ENCODE measurements around the gene DPCD.

Gene DPCD

DNA sequence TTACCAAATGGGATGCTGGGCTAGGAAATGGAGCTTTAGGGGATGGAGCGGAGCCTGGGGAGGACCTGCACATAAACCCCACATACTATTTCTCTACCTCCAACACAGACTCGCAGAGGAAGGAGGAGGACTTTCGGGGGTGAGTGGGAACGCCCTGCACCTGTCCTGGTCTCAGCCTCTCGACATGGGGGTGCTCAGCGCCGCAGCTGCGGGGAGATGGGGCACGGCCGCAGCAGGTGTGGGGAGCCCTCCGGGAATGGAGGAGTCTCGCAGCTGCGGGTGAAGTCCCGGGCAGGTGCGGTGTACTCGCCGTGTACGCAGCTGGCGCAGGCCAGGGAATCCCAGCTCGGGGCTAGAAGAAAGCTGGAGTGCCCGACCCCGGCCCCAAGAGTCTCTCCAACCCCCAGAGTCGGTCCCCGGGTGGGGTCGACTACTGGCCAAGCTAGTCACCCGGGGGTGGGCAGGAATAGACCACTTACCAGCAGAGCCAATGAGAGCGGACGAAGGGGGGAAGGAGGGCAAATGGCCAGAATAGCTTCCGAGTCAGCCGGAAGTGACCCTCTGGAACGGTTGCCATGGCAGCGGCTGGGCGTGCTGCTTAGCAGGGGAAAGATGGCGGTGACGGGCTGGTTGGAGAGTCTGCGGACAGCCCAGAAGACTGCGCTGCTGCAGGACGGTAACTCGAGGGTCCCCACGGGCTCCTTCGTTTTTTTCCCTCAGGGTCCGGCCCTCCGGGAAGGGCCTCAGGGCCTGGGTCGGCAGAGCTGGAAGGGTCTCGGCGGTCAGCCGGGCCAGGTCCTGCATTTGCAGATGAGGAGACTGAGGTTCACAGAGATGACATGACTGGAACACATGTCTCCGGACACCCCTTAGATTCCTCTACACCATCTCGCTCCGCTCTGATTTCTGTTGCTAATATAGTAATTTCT, at the start of gene DPCD, which contains the start of gene POLL:
Gene DPCD, plus strand, starts transcription at position 597 of the 929 bp plus-strand sequence. Its CDS starts 16 bp downstream, at position 613.
Gene POLL, minus strand, starts transcription at position 533 of the 929 bp plus-strand sequence. CDS start 897 bp downstream, outside the sequence.
- DNase-seq: peak; percentile 87

DNA sequence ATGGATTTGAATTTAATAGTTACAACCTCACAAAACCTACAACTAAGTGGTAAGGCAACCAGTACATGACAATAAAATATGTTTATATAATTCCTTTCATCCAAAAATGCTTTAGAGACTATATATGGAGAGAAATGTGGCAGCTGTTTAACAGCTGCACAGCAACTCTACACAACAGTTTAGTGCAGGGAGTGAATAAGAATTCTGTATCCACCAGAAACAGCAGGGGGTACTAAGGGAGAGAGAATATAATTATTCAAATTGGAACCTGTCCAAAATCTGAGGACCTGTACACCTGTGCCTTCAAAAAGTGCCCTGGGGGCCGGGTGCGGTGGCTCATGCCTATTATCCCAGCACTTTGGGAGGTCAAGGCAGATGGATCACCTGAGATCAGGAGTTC, 49.7 kb upstream of the DPCD start:
- DNase-seq: no peak

DNA sequence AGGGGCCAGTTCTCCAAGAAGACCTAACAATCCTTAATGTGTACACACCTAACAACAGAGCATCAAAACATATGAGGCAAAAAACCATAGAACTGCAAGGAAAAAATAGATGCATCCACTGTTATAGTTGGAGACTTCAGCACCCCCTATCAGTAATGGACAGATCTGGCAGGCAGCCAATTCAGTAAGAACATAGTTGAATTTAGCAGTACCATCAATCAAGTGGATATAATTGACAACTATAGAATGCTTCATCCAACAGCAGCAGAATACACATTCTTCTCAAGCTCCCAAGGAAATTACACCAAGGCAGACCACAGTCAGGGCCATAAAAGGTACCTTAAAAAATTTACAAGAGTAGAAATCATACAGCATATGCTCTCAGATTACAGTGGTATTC, 42.2 kb upstream of the DPCD start:
- DNase-seq: no peak

DNA sequence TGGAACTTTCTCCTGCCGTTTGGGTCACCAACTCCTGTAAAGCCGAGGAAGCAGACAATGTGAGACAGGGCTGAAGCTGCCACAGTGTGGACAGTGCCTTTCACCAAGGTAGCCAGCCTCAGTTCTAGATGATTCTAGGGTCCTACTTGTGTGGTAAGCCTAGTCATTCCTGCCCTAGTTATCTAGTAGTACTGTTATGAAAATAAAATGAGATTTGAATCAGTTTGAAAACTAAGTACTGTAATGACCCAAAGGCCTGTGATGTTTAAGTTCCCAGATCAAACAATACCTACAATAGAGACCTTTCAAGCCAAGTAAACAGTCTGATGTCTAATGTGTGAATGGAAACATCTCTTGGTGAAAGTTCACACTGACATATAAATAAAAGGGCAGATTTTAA, 37.2 kb upstream of the DPCD start:
- no peak for DNase-seq

DNA sequence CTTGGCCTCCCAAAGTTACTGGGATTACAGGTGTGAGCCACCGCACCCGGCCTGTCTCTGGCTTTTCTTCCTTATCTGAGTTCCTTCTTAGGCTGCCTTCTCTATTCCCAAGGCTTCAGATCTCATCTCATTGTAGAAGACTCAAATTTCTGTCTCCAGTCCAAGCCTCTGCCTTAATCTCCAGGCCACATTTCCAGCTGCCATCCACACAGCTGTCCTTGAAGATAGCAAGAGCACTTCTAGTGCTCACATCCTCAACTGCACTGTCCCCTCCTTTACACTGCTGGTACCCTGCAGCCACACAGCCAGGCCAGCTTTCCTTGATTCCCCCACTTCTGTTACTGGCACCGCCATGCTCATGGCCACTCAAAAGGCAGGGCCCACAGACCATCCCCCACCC, 35.7 kb upstream of the DPCD start:
- DNase-seq: no peak

DNA sequence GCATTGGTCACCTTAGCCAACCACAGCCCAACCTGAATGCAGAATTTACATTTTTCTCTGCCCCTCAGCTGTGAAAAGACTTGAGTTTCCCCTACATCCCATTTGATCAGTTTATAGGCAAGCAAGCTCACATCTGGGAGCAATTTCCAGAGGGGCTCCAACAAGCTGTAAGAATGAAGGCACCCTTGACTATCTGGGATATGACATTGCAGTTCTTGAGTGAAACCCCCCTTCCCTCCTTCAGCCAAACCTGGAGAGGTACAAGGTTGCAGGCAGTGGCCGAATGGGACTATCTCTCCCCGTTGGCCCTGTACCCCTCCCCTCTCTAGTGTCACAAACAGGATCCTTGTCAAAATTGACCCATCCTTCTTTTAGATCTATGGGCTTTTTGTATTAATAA, 30.6 kb upstream of the DPCD start:
- DNase-seq: no peak

DNA sequence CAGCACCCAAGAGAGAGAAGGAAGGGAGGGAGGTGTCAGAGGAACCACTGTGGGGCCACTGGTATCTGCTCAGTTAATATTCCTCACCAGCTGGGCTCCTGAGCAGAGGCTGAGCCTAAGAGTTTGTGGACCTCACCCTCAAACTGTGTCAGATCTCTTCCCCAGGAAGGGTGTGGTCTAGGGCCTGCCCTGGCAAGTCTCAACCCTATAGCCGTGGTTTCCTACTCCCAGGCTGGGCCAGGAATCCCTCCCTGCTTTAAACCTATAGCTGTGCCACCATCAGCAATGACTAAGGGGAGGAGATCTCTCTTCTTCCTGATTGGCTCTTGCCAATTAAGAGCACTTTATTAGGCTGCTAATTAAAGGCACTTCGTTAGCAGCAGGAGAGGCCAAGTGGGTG, 29.9 kb upstream of the DPCD start:
- no peak for DNase-seq

DNA sequence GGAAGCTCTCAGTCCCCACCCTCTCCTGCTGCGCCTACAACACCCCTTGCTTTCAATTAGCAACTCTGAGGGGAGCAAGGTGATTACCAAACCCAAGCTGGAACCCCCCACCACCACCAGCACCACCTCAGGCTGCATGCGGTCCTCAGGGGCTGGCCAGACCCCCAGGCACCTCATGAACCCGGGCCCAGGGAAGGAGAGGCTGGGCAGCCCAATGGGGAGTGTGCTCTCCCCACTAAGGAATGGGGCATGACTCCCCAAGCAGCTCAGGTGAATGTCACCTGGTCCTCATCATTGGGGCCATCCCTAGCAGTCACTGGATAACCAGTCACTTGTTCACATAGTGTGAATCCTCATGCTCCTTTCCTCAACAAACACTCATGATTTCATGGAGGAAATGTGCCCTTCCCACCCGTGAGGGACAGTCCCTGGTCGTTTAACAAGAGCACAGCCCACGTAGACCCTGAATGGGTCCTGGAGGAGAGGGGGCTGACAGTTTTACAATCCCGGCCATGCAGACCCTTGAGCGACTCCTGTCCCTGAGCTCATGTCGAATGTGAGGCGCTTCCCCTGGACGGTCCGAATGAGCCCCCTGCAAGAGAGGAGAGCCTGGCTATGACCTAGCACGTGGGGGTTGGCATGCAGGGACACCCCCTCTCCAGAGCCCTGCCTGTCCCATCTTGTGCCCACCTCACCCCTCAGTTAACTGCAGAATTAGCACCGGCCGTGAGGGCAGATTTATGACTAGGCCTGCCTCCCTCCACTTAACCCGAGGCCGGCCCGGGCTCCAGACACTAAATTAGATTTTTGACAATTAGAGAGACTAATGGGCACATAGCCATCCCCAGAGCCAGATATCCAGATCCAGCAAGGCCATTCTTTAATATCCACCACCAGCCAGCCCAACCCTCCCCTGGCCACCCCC, 29.2 kb upstream of the DPCD start:
- no peak for DNase-seq

DNA sequence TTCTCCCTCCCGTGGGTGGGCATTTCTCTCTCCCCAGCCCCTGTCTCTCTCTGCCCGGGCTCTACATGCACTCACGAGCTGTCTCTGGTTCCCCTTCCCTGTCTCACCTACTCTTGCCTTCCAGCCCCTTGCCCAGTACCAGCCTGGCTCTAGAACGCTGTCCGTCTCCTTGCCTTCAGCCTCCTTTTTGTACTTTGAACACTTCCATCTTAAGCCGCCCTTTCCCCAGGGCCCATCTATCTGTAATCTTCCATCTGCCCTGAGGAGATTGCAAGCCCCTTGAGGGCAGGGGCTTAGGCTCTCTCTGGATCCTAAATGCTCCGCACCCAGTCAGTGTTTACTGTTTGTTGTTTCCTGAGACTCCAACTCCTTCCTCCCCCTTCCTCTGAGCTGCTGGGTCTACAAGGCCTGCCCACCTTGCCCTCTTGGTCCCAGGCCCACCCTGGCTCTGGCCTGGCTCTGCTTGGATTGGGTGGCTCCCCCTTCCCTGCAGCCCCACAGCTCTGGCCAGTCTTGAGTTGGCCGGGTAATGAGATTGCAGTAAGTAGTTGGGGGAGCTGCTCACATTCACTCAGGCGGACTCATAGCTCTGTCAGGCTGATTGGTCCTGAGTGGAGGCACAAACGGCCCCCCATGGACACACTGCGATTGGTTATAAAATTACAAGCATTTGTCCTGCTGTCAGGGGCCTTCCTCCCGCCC, 28.4 kb upstream of the DPCD start:
- no peak for DNase-seq

DNA sequence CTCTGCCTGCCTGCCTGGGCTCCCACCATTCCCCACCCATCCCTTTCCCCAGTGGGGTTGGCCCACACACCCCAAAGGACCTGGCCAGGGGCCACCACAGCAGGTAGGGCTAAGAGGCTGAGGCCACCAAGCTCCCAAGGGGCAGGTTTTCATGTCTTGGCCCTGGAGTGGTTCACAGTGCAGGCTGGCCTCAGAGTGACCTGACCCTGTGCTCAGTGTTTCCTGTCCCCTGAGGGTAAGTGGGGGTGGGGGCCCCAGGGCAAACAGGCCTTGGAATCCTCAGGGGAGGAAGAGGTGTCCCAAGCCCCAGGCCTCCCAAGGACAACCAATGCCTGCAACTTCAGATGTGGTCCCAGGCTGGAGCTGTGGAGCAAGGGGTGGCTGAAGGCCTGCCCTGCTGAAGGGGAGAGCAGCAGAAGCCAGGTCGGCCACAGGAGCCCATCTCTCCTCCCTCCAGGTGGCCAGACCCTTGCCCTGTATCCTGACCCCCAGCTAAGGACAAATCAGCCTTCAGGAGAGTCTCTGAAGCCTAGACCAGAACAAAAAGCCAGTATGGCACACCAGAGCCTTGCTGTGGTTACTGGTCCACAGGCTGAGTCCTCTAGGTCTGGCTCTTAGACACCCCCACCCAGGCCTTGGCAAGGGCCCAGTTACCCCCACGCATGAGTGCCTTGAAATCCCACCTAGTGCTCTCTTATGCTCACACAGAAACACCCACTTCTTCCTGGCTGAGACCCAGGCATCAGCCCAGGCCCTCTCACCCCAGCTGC, 27.6 kb upstream of the DPCD start:
- no peak for DNase-seq

DNA sequence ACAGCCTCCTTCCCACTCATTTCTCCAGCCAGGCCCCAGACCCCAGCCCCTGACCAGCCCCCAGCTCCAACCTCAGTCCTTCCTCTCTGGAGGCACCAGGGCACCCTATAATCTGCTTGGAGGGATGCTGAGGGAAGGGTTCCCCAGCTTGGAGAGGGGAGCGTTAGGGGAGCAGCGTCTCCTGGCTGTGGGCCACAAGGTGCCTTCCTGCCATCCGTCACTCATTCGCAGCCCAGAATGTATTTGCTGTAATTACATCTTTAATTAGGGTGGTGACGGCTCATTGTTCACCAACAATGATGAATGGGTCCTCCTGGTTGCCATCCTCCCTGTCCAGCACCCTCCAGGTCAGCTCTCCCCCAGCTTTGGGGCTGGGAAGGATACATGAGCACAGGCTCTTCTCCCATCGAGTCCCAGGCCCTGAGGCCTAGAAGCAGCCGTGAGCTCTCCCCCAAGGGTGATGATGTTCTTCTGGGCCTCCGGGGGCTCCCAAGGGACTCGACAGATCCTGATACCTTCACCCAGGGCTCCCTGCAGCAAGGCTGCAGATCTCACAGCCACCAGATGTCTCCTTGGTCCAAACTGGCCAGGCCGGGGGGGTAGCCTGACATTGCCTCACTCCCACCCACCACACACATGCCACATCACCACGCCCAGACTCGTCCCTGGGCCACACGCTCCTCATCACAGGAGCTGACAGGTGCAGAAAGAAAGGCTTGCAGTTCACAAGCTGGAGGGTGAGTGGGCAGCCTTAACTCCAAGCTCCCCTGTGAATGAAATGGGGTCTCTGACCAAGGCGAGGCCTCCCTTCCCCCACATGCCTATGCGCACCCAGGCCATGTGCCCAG, 26.8 kb upstream of the DPCD start:
- no peak for DNase-seq

DNA sequence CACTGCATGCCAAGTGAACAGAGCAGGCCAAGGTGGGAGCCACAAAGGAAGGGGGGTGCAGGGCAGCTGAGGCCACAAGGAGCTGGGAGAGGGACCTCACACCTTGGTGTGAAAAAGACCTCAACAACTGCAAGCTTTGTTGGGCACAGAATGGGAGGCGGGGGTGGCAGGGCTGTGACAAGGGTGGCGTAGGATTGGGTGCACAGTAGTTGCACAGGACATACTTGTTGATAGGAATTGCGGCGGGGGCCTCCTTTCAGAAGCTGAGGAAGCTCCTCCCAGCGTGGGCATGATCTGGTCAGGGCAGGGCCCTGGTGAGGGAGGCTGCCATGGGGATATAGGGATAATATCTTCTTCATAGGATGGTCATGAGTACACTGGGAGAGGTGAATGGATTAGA, 25.9 kb upstream of the DPCD start:
- DNase-seq: no peak

DNA sequence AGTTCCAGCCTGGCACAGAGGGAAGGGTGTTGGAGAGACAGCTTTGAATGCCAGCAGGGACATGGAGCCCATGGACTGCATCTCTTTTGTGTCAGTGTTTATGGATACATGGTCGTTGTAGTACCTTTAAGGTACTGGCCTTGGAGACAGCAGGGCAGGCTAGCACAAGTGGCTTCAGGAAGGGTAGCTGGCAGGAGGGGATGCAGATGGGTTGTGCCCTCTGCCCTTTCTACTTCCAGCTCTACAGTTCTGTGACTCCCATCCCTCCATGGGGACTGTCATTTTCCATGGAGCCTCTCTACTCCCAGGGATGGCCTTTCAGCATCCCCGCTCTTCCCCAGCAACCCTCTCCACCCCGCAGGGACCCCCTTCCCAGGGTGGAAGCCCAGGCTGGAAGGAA, 25.1 kb upstream of the DPCD start:
- no peak for DNase-seq

DNA sequence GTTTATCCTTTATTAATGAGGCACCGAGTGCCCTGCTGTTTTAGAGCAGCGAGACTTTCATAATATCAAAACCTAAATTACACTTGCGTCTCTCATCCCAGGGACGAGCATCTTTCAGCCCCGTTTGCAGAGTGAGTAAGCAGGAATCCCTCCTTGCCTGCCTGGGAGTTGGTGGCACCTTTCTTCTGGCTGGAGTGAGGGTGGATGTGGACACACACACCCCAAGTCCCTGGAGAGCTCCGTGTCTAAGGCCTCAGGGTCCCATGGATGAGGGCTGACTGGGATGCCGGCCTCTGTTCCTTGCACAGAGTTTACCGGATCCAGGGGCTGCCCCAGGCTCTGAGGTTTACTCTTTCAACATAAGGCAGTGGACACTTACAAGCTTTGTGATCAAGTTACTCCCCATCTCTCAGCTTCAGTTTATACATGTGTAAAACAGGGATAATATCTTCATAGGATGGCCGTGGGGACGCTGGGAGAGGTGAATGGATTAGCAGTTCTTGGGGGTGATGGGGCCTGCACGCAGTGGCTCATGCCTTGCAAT, 24.6 kb upstream of the DPCD start:
- DNase-seq: no peak

DNA sequence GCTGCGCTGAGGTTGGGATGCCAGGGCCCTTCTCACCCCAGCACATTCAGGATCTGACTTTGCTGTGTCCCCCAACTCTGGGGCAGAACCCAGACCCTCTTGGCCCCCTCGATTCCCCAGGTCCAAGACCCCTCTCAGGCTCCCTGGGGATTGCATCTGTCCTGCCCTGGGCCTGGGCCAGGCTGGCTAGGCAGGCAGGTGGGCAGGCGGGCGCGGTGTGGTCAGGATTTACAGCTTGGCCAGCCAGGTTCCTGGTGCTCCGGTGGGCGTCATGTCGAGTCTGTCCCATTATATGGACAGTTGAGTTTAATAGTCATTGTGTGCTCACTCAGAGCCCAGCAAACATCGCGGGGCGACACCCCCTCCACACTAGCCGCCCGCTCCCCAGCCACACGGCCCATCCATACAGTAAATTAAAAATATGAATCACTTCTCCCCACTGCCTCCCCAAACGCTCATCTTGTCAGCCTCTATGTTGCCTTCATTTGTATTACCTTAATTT, 23.6 kb upstream of the DPCD start:
- no peak for DNase-seq

DNA sequence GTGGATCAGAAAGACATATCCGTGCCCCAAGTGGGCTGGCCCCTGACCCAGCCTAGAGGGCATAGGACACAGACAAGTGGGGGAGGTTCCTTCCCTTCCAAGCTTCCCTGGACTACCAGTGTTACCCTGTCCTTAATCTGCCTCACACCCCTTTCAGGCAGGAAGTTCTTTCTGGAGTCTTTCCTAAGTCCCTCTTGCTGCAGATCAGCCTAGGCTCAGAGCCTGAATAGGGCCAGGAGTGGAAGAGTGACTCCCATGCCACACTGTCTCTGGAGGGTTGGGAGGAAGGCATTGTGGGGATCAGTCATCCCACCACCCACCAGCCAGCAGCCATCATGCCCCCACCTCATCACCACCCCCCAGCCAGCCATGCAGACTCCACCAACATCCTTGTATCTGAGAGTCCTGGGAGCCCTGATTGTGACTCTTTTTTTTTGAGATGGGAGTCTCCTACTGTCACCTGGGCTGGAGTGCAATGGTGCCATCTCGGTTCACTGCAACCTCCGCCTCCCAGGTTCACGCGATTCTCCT, 22.7 kb upstream of the DPCD start:
- no peak for DNase-seq

DNA sequence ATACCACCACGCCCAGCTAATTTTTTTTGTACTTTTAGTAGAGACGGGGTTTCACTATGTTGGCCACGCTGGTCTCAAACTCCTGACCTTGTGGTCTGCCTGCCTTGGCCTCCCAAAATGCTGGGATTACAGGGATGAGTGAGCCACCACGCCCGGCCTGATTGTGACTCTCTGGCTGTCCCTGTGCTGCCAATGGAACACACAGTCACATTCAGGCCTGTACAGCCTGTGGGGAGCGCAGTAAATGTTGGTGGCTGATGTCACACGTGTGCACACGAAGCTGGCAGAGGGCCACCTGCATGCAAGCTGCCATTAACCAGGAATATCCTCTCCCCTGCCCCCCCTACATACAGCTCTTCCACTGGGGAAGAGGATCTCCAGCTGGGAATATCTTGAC, 22.2 kb upstream of the DPCD start:
- DNase-seq: no peak

DNA sequence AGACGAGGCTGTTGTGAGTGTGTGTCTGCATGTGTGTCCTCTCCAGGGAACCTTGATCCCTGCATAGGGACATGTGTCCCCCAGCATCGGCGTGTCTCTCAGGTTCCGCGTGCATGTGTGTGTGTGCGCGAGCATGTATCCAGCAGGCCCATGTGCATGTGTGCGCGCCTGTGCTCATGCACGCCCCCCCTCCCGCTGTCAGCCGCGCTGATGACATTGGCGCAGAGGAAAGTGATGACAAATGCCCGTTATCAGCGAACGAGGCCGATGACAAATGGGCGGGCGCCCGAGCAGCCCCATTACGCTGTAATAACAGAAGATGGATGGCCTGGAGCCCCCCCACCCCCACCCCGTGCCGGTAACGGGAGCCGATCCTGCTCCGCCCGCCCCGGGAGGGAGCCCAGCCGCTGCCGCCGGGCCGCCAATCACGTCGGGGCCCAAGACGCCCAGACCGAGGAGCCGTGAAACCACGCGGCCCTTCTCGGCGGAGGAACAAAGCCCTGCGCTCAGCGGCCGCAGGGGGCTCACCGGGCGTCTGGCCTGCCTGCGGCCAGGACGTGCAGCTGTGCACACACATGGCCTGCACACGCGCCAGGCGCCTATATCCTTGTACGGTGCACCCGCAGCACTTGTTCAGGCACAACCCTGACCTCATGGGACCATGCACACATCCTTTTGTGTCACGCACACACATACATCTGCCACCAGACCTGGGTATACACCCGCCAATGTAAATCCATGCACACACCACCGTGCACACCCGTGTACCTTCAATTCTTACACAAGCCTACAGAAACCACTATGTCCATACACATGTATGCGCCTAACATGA, 21.6 kb upstream of the DPCD start:
- DNase-seq: no peak
